ENCODE measurements around the gene COX6B2. TPM values are rescaled to one million over a fixed set of nuclear protein-coding genes. Genes with fewer than 3 reads are reported as not detected.
A peak's percentile ranks its signal among the peaks of the same experiment; 100 is the strongest.

The COX6B2 gene
- total and polyA plus RNA-seq, 2 donors (not counting 1 experiment from before 2014, with no cell fraction given) = 0.14 to 0.17 TPM

DNA sequence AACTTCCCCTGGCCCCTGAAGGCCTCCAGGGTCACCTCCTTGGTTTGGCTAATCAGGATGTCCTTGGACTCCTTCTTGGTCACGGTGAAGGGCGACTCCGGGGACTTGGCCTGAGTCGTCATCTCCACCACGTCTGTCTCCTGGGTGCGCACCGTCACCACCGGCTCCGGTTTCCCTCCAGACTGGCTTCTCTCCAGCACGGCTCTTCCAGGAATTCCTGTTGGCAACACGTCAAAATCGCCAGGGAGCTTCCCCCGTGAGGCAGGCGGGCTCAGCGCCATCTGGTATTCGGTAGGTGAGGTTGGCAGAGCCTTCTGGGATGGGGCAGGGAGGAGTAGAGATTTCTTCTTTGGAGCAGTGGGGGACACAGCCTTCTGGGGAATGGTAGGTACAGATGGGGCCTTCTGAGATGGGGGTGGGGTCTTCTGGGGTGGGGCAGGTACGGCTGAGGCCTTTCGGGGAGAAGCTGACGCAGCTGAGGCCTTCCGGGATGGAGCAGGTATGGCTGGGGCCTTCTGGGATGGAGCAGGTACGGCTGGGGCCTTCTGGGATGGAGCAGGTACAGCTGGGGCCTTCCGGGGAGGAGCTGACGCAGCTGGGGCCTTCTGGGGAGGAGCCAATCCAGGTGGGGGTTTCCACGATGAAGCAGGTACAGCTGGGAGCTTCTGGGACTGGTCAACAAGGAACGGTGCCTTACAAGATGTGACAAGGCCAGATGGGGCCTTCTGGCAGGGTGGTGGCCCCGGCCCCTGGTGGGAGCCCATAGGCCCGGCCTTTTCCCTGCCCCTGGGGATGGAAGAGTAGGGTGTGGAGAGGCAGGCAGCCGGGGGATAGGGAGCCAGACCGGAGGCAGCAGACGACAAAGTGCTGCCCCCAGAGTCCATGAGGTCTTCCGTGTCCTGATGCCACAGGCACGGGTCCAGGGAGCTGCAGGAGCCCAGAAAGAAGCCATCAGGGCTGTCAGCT lies 4.7 kb upstream of the COX6B2 start:
- no peak for DNase-seq (ENCODE audit: low read depth in 2 of 2)
- Histone ChIP-seq H3K4me3 (replicated peaks in 1 of 4; ENCODE audit: control extremely low read depth in 1 of 4, insufficient read depth in 1 of 4, low read depth in 3 of 4, low read length in 4 of 4) (no peak overlapping the region), H3K79me2 (ENCODE audit: control insufficient read depth, insufficient read depth, low read length) (no peaks in the 10 kb centered on the region), H3K4me1 (ENCODE audit: control insufficient read depth, extremely low read depth, insufficient read depth, low read length) (no peaks in the 10 kb centered on the region), H2AFZ (ENCODE audit: low read length) (no peak overlapping the region), H3K27ac (ENCODE audit: insufficient read depth, low read length) (no peak overlapping the region), H4K20me1 (ENCODE audit: control insufficient read depth, extremely low read depth, insufficient read depth, low read length) (no peaks in the 10 kb centered on the region), H3K27me3 (ENCODE audit: control insufficient read depth, insufficient read depth, low read length) (peaks cover 4% of the 10 kb centered on the region), H3K9ac (ENCODE audit: insufficient read depth, low read length) (no peak overlapping the region), H3K4me2 (ENCODE audit: extremely low read depth, insufficient read depth, low read length) (no peak overlapping the region), H3K9me3 (ENCODE audit: control insufficient read depth, insufficient read depth, low read depth, low read length) (no peaks in the 10 kb centered on the region), H3K36me3 (ENCODE audit: control insufficient read depth, insufficient read depth, low read length) (no peaks in the 10 kb centered on the region)
- TF ChIP-seq EZH2 (IDR thresholded peaks at IDR 0.05; ENCODE audit: low read length, missing control alignments) (no peak), CTCF (conservative IDR thresholded peaks at IDR 0.05 in 1 of 2, IDR thresholded peaks at IDR 0.05 in 1 of 2; ENCODE audit: low read depth in 1 of 2, low read length in 2 of 2) (no peak)

- Histone ChIP-seq H2AFZ (ENCODE audit: low read length) (no peak overlapping the region), H3K9me3 (ENCODE audit: control insufficient read depth, insufficient read depth, low read depth, low read length) (no peaks in the 10 kb centered on the region), H3K4me1 (ENCODE audit: control insufficient read depth, extremely low read depth, insufficient read depth, low read length) (no peaks in the 10 kb centered on the region), H3K36me3 (ENCODE audit: control insufficient read depth, insufficient read depth, low read length) (no peaks in the 10 kb centered on the region), H4K20me1 (ENCODE audit: control insufficient read depth, extremely low read depth, insufficient read depth, low read length) (no peaks in the 10 kb centered on the region), H3K79me2 (ENCODE audit: control insufficient read depth, insufficient read depth, low read length) (no peaks in the 10 kb centered on the region), H3K27me3 (ENCODE audit: control insufficient read depth, insufficient read depth, low read length) (peaks cover 8% of the 10 kb centered on the region), H3K4me3 (replicated peaks in 1 of 4; ENCODE audit: control extremely low read depth in 1 of 4, insufficient read depth in 1 of 4, low read depth in 3 of 4, low read length in 4 of 4) (no peak overlapping the region), H3K9ac (ENCODE audit: insufficient read depth, low read length) (no peak overlapping the region), H3K4me2 (ENCODE audit: extremely low read depth, insufficient read depth, low read length) (no peak overlapping the region), H3K27ac (ENCODE audit: insufficient read depth, low read length) (no peak overlapping the region)
- no peak for DNase-seq (ENCODE audit: low read depth in 2 of 2)
- TF ChIP-seq EZH2 (IDR thresholded peaks at IDR 0.05; ENCODE audit: low read length, missing control alignments) (no peak), CTCF (conservative IDR thresholded peaks at IDR 0.05 in 1 of 2, IDR thresholded peaks at IDR 0.05 in 1 of 2; ENCODE audit: low read depth in 1 of 2, low read length in 2 of 2) (no peak)
These were observed 4.0 kb upstream of the COX6B2 start for GRCh38 chr19:55358493-55358892.

GRCh38 chr19:55355213-55355821 lies 798 bp upstream of the COX6B2 start:
- H3K4me2 ChIP-seq (ENCODE audit: extremely low read depth, insufficient read depth, low read length) = no peak overlapping the region
- no peaks in the 10 kb centered on the region for H3K79me2 ChIP-seq (ENCODE audit: control insufficient read depth, insufficient read depth, low read length)
- DNase-seq (ENCODE audit: low read depth in 2 of 2) = no peak
- no peaks in the 10 kb centered on the region for H3K9me3 ChIP-seq (ENCODE audit: control insufficient read depth, insufficient read depth, low read depth, low read length)
- no peaks in the 10 kb centered on the region for H3K36me3 ChIP-seq (ENCODE audit: control insufficient read depth, insufficient read depth, low read length)
- H2AFZ ChIP-seq (ENCODE audit: low read length) = no peak overlapping the region
- TF ChIP-seq CTCF (conservative IDR thresholded peaks at IDR 0.05 in 1 of 2, IDR thresholded peaks at IDR 0.05 in 1 of 2; ENCODE audit: low read depth in 1 of 2, low read length in 2 of 2) (no peak), EZH2 (IDR thresholded peaks at IDR 0.05; ENCODE audit: low read length, missing control alignments) (peak; percentile 61)
- peaks cover 31% of the 10 kb centered on the region for H3K27me3 ChIP-seq (ENCODE audit: control insufficient read depth, insufficient read depth, low read length)
- no peak overlapping the region for H3K27ac ChIP-seq (ENCODE audit: insufficient read depth, low read length)
- no peaks in the 10 kb centered on the region for H4K20me1 ChIP-seq (ENCODE audit: control insufficient read depth, extremely low read depth, insufficient read depth, low read length)
- H3K4me1 ChIP-seq (ENCODE audit: control insufficient read depth, extremely low read depth, insufficient read depth, low read length) = no peaks in the 10 kb centered on the region
- H3K4me3 ChIP-seq (replicated peaks in 1 of 4; ENCODE audit: control extremely low read depth in 1 of 4, insufficient read depth in 1 of 4, low read depth in 3 of 4, low read length in 4 of 4) = no peak overlapping the region
- no peak overlapping the region for H3K9ac ChIP-seq (ENCODE audit: insufficient read depth, low read length)
